ENCODE results near the gene ZNF280C. TPM values are rescaled to one million over a fixed set of nuclear protein-coding genes. Genes with fewer than 3 reads are reported as not detected.
"Not testable (repeated sequence)": the region's sequence is repeated elsewhere in the genome, so short reads cannot be mapped to it uniquely, and the experiment has no call there.

Gene ZNF280C
- total RNA-seq, 1 donor from 2014 or later, result 8.3 TPM

- no peak for DNase-seq (ENCODE audit: low spot score)
Observed at GRCh38 chrX:130261296-130261893, 7.3 kb downstream of the ZNF280C start.

- DNase-seq (ENCODE audit: low spot score), result no peak
Observed at GRCh38 chrX:130260316-130260715, 8.4 kb downstream of the ZNF280C start.

- DNase-seq (ENCODE audit: low spot score), result no peak
Observed at GRCh38 chrX:130253916-130254315, 14.8 kb downstream of the ZNF280C start.

- DNase-seq (ENCODE audit: low spot score), result no peak
Observed at GRCh38 chrX:130251671-130252070, 17.0 kb downstream of the ZNF280C start.

GRCh38 chrX:130247996-130248395 is 20.7 kb downstream of the ZNF280C start:
- DNase-seq (ENCODE audit: low spot score), result no peak

- no peak for DNase-seq (ENCODE audit: low spot score)
Observed at GRCh38 chrX:130246084-130246483, 22.6 kb downstream of the ZNF280C start.

- no peak for DNase-seq (ENCODE audit: low spot score)
Observed at GRCh38 chrX:130245441-130245840, 23.3 kb downstream of the ZNF280C start.

GRCh38 chrX:130231184-130231583 is 37.5 kb downstream of the ZNF280C start:
- DNase-seq (ENCODE audit: low spot score), result not testable (repeated sequence)

- DNase-seq (ENCODE audit: low spot score), result no peak
Observed at GRCh38 chrX:130228871-130229270, 39.8 kb downstream of the ZNF280C start.

GRCh38 chrX:130224810-130225209 is 43.9 kb downstream of the ZNF280C start:
- no peak for DNase-seq (ENCODE audit: low spot score)

GRCh38 chrX:130216320-130216719 is 52.4 kb downstream of the ZNF280C start:
- DNase-seq (ENCODE audit: low spot score), result no peak

- no peak for DNase-seq (ENCODE audit: low spot score)
Observed at GRCh38 chrX:130213376-130213775, 55.3 kb downstream of the ZNF280C start.

- no peak for DNase-seq (ENCODE audit: low spot score)
Observed at GRCh38 chrX:130212371-130212770, 56.3 kb downstream of the ZNF280C start.

GRCh38 chrX:130211415-130212186 is 57.1 kb downstream of the ZNF280C start:
- no peak for DNase-seq (ENCODE audit: low spot score)

- DNase-seq (ENCODE audit: low spot score), result no peak
Observed at GRCh38 chrX:130204647-130205046, 64.1 kb downstream of the ZNF280C start.

GRCh38 chrX:130197464-130197863 is 71.2 kb downstream of the ZNF280C start:
- no peak for DNase-seq (ENCODE audit: low spot score)

GRCh38 chrX:130196466-130196865 is 72.2 kb downstream of the ZNF280C start:
- DNase-seq (ENCODE audit: low spot score), result no peak

GRCh38 chrX:130190801-130191200 is 77.9 kb downstream of the ZNF280C start:
- DNase-seq (ENCODE audit: low spot score), result no peak

- DNase-seq (ENCODE audit: low spot score), result no peak
Observed at GRCh38 chrX:130186651-130187050, 82.0 kb downstream of the ZNF280C start.

GRCh38 chrX:130184857-130185256 is 83.8 kb downstream of the ZNF280C start:
- DNase-seq (ENCODE audit: low spot score), result no peak

GRCh38 chrX:130184168-130184567 is 84.5 kb downstream of the ZNF280C start:
- no peak for DNase-seq (ENCODE audit: low spot score)

- no peak for DNase-seq (ENCODE audit: low spot score)
Observed at GRCh38 chrX:130179579-130180215, 89.0 kb downstream of the ZNF280C start.

- DNase-seq (ENCODE audit: low spot score), result no peak
Observed at GRCh38 chrX:130179170-130179569, 89.5 kb downstream of the ZNF280C start.

All from ureter (tissue), 1 donor.